IMR-90 (cell line): ENCODE measurements around the gene PPFIBP2. TPM values are rescaled to one million over a fixed set of nuclear protein-coding genes. Genes with fewer than 3 reads are reported as not detected.

ENCODE experiments used
- ATAC-seq: fragments of 200-7000 bp; cut with Tn5 transposase; 2 replicates; pipeline ENCODE4 v1.9.1; 2020; ENCODE audit warnings: low read depth, mild to moderate bottlenecking, moderate library complexity
- BruUV-seq: library from RNA; stranded (reverse); fragments of 400-500 nt; replicated peaks from 2 replicates; lab custom pipeline; 2021; lab: Mats Ljungman, UMichigan
- CTCF ChIA-PET: fragments of 300-600 bp; formaldehyde crosslinking; extraction: SDS; loops from one replicate; lab custom pipeline; 2021; ENCODE audit warnings: antibody characterized with exemption; lab: Yijun Ruan, JAX
- POLR2A ChIA-PET: fragments of 300-600 bp; sonication (Branson Sonifier 250); formaldehyde crosslinking; loops from one replicate; lab custom pipeline; 2022; ENCODE audit warnings: antibody characterized with exemption; ENCODE audit not compliant: unreplicated experiment; lab: Charles Lee
- DNase-seq: peaks from one replicate; pipeline ENCODE4 v3.0.0; 2013
- H2AFZ ChIP-seq: replicated peaks from 2 replicates; pipeline ENCODE3; 2013; ENCODE audit warnings: low read length, mild to moderate bottlenecking; ENCODE audit not compliant: poor library complexity
- H2AK5ac ChIP-seq: 2 replicates; pipeline ENCODE4 v1.6.1; 2013; ENCODE audit warnings: low read depth, low read length, inconsistent platforms
- H2AK9ac ChIP-seq: replicated peaks from 2 replicates; pipeline ENCODE3; 2013; ENCODE audit warnings: mild to moderate bottlenecking, low read depth, low read length, moderate library complexity; ENCODE audit not compliant: poor library complexity
- H2BK120ac ChIP-seq: 2 replicates; pipeline ENCODE4 v1.6.1; 2013; ENCODE audit warnings: low read depth, low read length, inconsistent platforms
- H2BK15ac ChIP-seq: 3 replicates; pipeline ENCODE4 v1.6.1; 2013; ENCODE audit warnings: low read depth, low read length, inconsistent platforms
- H2BK20ac ChIP-seq: 2 replicates; pipeline ENCODE4 v1.6.1; 2013; ENCODE audit warnings: low read depth, mild to moderate bottlenecking, inconsistent platforms, low read length, moderate library complexity
- H2BK5ac ChIP-seq: 2 replicates; pipeline ENCODE4 v1.6.1; 2013; ENCODE audit warnings: mild to moderate bottlenecking, low read depth, low read length, inconsistent platforms; ENCODE audit not compliant: poor library complexity, severe bottlenecking
- H3K14ac ChIP-seq: replicated peaks from 2 replicates; pipeline ENCODE4 v1.6.1; 2013; ENCODE audit warnings: low read depth, low read length, inconsistent platforms
- H3K18ac ChIP-seq: 2 replicates; pipeline ENCODE4 v1.6.1; 2013; ENCODE audit warnings: low read depth, low read length, control low read depth
- H3K23ac ChIP-seq: 2 replicates; pipeline ENCODE4 v1.6.1; 2013; ENCODE audit warnings: low read depth, low read length, inconsistent platforms
- H3K27ac ChIP-seq: 2 replicates; pipeline ENCODE4 v1.5.1; 2013; ENCODE audit warnings: mild to moderate bottlenecking, control low read depth, low read length; ENCODE audit not compliant: insufficient read depth
- H3K27me3 ChIP-seq: 2 replicates; pipeline ENCODE4 v1.6.1; 2013; ENCODE audit warnings: low read length; ENCODE audit not compliant: control insufficient read depth, insufficient read depth
- H3K36me3 ChIP-seq: 2 replicates; pipeline ENCODE4 v1.6.1; 2013; ENCODE audit warnings: low read length, mixed read lengths; ENCODE audit not compliant: control insufficient read depth, insufficient read depth
- H3K4ac ChIP-seq: 2 replicates; pipeline ENCODE4 v1.6.1; 2013; ENCODE audit warnings: low read depth, low read length, inconsistent platforms
- H3K4me1 ChIP-seq: 2 replicates; pipeline ENCODE4 v1.6.1; 2013; ENCODE audit warnings: low read length, mixed read lengths; ENCODE audit not compliant: control insufficient read depth, insufficient read depth
- H3K4me2 ChIP-seq: 2 replicates; pipeline ENCODE4 v1.6.1; 2013; ENCODE audit warnings: low read depth, mild to moderate bottlenecking, control low read depth, low read length, moderate library complexity
- H3K4me3 ChIP-seq: 2 replicates; pipeline ENCODE4 v1.5.1; 2013; ENCODE audit warnings: low read depth, mild to moderate bottlenecking, control low read depth, low read length, moderate library complexity; ENCODE audit not compliant: insufficient read depth
- H3K56ac ChIP-seq: 2 replicates; pipeline ENCODE4 v1.6.1; 2013; ENCODE audit warnings: low read length, inconsistent platforms; ENCODE audit not compliant: insufficient read depth; ENCODE audit errors: extremely low read depth
- H3K79me1 ChIP-seq, 2 experiments: 2 replicates each; pipeline ENCODE4 v1.6.1; 2013; ENCODE audit warnings: low read length in 2 of 2, inconsistent platforms in 1 of 2, low read depth in 1 of 2
- H3K9ac ChIP-seq: 2 replicates; pipeline ENCODE4 v1.6.1; 2013; ENCODE audit warnings: low read depth, low read length, control low read depth
- H3K9me1 ChIP-seq: 2 replicates; pipeline ENCODE4 v1.6.1; 2013; ENCODE audit warnings: low read length, inconsistent platforms; ENCODE audit not compliant: insufficient read depth
- H3K9me3 ChIP-seq: 2 replicates; pipeline ENCODE4 v1.6.1; 2013; ENCODE audit warnings: low read length; ENCODE audit not compliant: control insufficient read depth, insufficient read depth
- H4K20me1 ChIP-seq: 2 replicates; pipeline ENCODE4 v1.6.1; 2013; ENCODE audit warnings: low read length, inconsistent platforms; ENCODE audit not compliant: insufficient read depth
- H4K5ac ChIP-seq: 2 replicates; pipeline ENCODE4 v1.6.1; 2013; ENCODE audit warnings: mild to moderate bottlenecking, low read depth, low read length, control low read depth
- H4K8ac ChIP-seq, 2 experiments: 2 replicates each; pipeline ENCODE4 v1.6.1; 2013; ENCODE audit warnings: low read depth in 2 of 2, low read length in 2 of 2, control low read depth in 1 of 2, inconsistent platforms in 1 of 2
- H4K91ac ChIP-seq: 2 replicates; pipeline ENCODE4 v1.6.1; 2013; ENCODE audit warnings: low read depth, low read length, inconsistent platforms; ENCODE audit not compliant: insufficient read depth
- BHLHE40 ChIP-seq: fragments of 150-350 bp; IDR thresholded peaks from 2 replicates; pipeline ENCODE4 v1.6.1; 2016; ENCODE audit warnings: mild to moderate bottlenecking, low read depth, low read length
- CEBPB ChIP-seq: IDR thresholded peaks from 2 replicates; pipeline ENCODE4 v1.6.1; 2012; ENCODE audit warnings: low read depth, low read length, improper control_type of control experiment
- CHD1 ChIP-seq: IDR thresholded peaks from 2 replicates; pipeline ENCODE4 v1.6.1; 2012; ENCODE audit warnings: low read depth, low read length, improper control_type of control experiment
- CTCF ChIP-seq: conservative IDR thresholded peaks from 2 replicates; pipeline ENCODE4 v1.5.1; 2012; ENCODE audit warnings: mild to moderate bottlenecking, low read depth, low read length, improper control_type of control experiment
- ELK1 ChIP-seq: fragments of 150-350 bp; IDR thresholded peaks from 2 replicates; pipeline ENCODE4 v1.6.1; 2016; ENCODE audit warnings: low read depth, mild to moderate bottlenecking, low read length, moderate library complexity, borderline replicate concordance
- FOS ChIP-seq: fragments of 150-350 bp; IDR thresholded peaks from 2 replicates; pipeline ENCODE4 v1.6.1; 2016; ENCODE audit warnings: low read depth, low read length
- MAFK ChIP-seq: IDR thresholded peaks from 2 replicates; pipeline ENCODE4 v1.6.1; 2012; ENCODE audit warnings: low read depth, low read length, improper control_type of control experiment
- MAZ ChIP-seq: IDR thresholded peaks from 2 replicates; pipeline ENCODE4 v1.6.1; 2012; ENCODE audit warnings: low read depth, mild to moderate bottlenecking, low read length, improper control_type of control experiment, moderate library complexity, borderline replicate concordance
- MXI1 ChIP-seq: IDR thresholded peaks from 2 replicates; pipeline ENCODE4 v1.6.1; 2012; ENCODE audit warnings: low read depth, mild to moderate bottlenecking, low read length, moderate library complexity, borderline replicate concordance
- NFE2L2 ChIP-seq: fragments of 150-350 bp; IDR thresholded peaks from 2 replicates; pipeline ENCODE4 v1.6.1; 2016; ENCODE audit warnings: low read depth, mild to moderate bottlenecking, low read length
- POLR2A ChIP-seq: IDR thresholded peaks from 2 replicates; pipeline ENCODE4 v1.6.1; 2012; ENCODE audit warnings: mild to moderate bottlenecking, low read depth, low read length
- RAD21 ChIP-seq: IDR thresholded peaks from 2 replicates; pipeline ENCODE4 v1.6.1; 2012; ENCODE audit warnings: low read length, improper control_type of control experiment
- RCOR1 ChIP-seq: IDR thresholded peaks from 2 replicates; pipeline ENCODE4 v1.6.1; 2012; ENCODE audit warnings: mild to moderate bottlenecking, low read length, improper control_type of control experiment; ENCODE audit not compliant: insufficient replicate concordance
- RFX5 ChIP-seq: IDR thresholded peaks from 2 replicates; pipeline ENCODE4 v1.8.0; 2012; ENCODE audit warnings: low read depth, mild to moderate bottlenecking, low read length, moderate library complexity
- SMC3 ChIP-seq: fragments of 150-350 bp; IDR thresholded peaks from 2 replicates; pipeline ENCODE4 v1.6.1; 2016; ENCODE audit warnings: low read depth, mild to moderate bottlenecking, antibody characterized with exemption, low read length, moderate library complexity
- USF2 ChIP-seq: fragments of 150-350 bp; IDR thresholded peaks from 2 replicates; pipeline ENCODE4 v1.6.1; 2017; ENCODE audit warnings: mild to moderate bottlenecking, antibody characterized with exemption, low read length, low read depth
- WGBS, 2 experiments: methylation state at CpG; one replicate each; pipeline versions ENCODE4 v1.1.5 to v1.1.7; 2013; ENCODE audit warnings: missing lambda C conversion rate in 2 of 2; ENCODE audit not compliant: insufficient read length in 1 of 2; ENCODE audit errors: extremely low coverage in 2 of 2; 5-methylcytosine and 5-hydroxymethylcytosine counted together
- dilution Hi-C: fragments of 300-500 bp; cut with HindIII; formaldehyde crosslinking; loops from one replicate; pipeline ENCODE4 v1.14.3; 2018; ENCODE audit warnings: low sequenced_read_pairs; ENCODE audit not compliant: unreplicated experiment
- in situ Hi-C: fragments of 300-500 bp; cut with MboI; formaldehyde crosslinking; loops from 3 replicates; pipeline ENCODE4 v1.14.3; 2019; ENCODE audit warnings: low sequenced_read_pairs, inconsistent platforms, mixed read lengths
- intact Hi-C: fragments of 100-400 bp; cut with micrococcal nuclease; formaldehyde crosslinking; loops from 2 replicates; pipeline ENCODE4 v1.10.0; 2022
- polyA plus RNA-seq, 3 experiments: library from polyadenylated mRNA; depleted of rRNA; stranded (reverse); fragments of >200 nt; gene quantifications; 2 replicates each; pipeline ENCODE4 v1.2.3, GENCODE V29; 2012; ENCODE audit warnings: low replicate concordance in 1 of 3
- total RNA-seq: library from RNA; depleted of rRNA; stranded (reverse); fragments of >200 nt; gene quantifications from 2 replicates; pipeline ENCODE4 v1.2.3, GENCODE V29; 2012

Gene PPFIBP2
- total and polyA plus RNA-seq, 2 of the 4 experiments (the other 2 are of a cell fraction), result 6.0 to 11.8 TPM

GRCh38 chr11:7645206-7645605 is 131.4 kb downstream of the PPFIBP2 start:
- dilution Hi-C loops, result no loop called here

More at GRCh38 chr11:7645206-7645605, 131.4 kb downstream of the PPFIBP2 start:
- H3K9me1 ChIP-seq, result no peaks in the 10 kb centered on the region
- no peaks in the 10 kb centered on the region for H4K20me1 ChIP-seq
- no peak overlapping the region for H3K4ac ChIP-seq
- no peak overlapping the region for H2AK5ac ChIP-seq
- in situ Hi-C loops, result no loop called here
- no peak overlapping the region for H3K23ac ChIP-seq
- no peaks in the 10 kb centered on the region for H3K27me3 ChIP-seq
- ATAC-seq (no peak), DNase-seq (no peak)
- no peak overlapping the region for H4K91ac ChIP-seq
- H4K8ac ChIP-seq, result no peak overlapping the region
- no peak overlapping the region for H3K18ac ChIP-seq
- H3K27ac ChIP-seq, result no peak overlapping the region
- H3K56ac ChIP-seq, result no peak overlapping the region
- H2AK9ac ChIP-seq, result no peak overlapping the region
- TF ChIP-seq POLR2A (no peak), RAD21 (no peak), BHLHE40 (no peak), MAZ (no peak), ELK1 (no peak), SMC3 (no peak), NFE2L2 (no peak), USF2 (no peak), CHD1 (no peak), RCOR1 (no peak), RFX5 (no peak), CTCF (no peak), FOS (no peak), CEBPB (no peak), MXI1 (no peak), MAFK (no peak)
- H2BK20ac ChIP-seq, result no peak overlapping the region
- H3K36me3 ChIP-seq, result peaks cover 1% of the 10 kb centered on the region; the same call in 1 of the 2 replicates
- H2BK120ac ChIP-seq, result no peak overlapping the region
- no peaks in the 10 kb centered on the region for H3K4me1 ChIP-seq
- WGBS, 2 experiments, result no CpG with 5 or more reads among the region's 3 CpGs
- no peak overlapping the region for H3K4me3 ChIP-seq
- H3K4me2 ChIP-seq, result no peak overlapping the region
- H3K9ac ChIP-seq, result no peak overlapping the region
- BruUV-seq, result no TSS peak
- no peak overlapping the region for H2AFZ ChIP-seq
- ChIA-PET CTCF (interaction anchor here (1.0 kb wide), 1 partner anchor 74 kb away, joined by 4 read pairs; no protein-coding TSS in a partner anchor), POLR2A (no interaction called here)
- no peak overlapping the region; the same call in 1 of the 2 replicates for H4K5ac ChIP-seq
- H2BK5ac ChIP-seq, result no peak overlapping the region
- intact Hi-C loops, result loop anchor here (5.0 kb wide), 1 partner anchor 43 kb away; no protein-coding TSS in a partner anchor
- H3K14ac ChIP-seq, result no peak overlapping the region
- no peak overlapping the region for H2BK15ac ChIP-seq
- no peaks in the 10 kb centered on the region for H3K79me1 ChIP-seq
- no peaks in the 10 kb centered on the region for H3K9me3 ChIP-seq
